Hematopoietic multipotent progenitor cell treated with erythropoietin and hydrocortisone succinate and interleukin-3 and kit ligand, for 17 days (in vitro differentiated cells): ENCODE measurements around the gene NFIL3.
A peak's percentile ranks its signal among the peaks of the same experiment; 100 is the strongest.
"Not testable (repeated sequence)": the region's sequence is repeated elsewhere in the genome, so short reads cannot be mapped to it uniquely, and the experiment has no call there.

ENCODE experiments used
- DNase-seq: peaks from one replicate; pipeline ENCODE4 v3.0.0-alpha.2; 2015; ENCODE audit warnings: low spot score

Gene NFIL3

DNA sequence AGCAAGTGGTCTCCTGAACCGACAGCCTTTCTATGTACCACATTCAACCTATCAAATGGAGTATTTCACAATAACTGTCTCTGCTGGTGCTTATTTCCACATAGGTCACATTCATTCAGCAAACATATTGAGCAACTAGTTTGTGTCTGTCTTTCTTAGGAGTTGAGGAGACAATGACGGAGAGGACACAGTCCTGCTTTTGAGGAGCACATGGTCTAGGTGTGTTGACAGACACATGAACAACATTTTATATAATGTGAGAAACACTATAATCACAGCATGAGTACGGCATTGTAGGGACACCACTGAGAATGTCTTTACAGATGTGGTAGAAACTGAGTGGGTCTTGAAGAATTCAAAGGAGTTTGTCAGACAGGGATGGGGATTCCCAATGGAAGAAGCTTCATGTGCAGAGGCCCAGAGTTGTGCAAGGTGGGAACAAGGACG, 28.5 kb downstream of the NFIL3 start:
- DNase-seq: no peak

GRCh38 chr9:91393826-91394225, 29.8 kb downstream of the NFIL3 start:
- DNase-seq: no peak

DNA sequence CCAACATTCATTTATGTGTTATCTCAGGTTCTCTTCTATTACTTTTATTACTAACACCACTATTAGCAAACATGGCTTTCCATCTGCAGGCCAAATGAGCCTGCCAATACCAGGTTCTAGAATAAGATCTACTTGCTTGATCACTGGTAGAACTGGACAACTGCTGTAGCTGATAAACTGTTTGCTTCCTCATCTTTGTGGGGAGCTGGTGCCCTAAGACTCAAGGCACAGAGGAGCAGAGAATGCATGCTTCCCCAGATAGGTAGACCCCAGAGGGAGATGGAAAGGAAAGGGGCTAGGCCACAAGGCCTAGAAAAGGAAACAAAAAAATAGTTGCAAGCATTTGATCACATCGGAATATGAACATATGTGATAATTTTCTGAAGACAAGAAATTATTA, 31.2 kb downstream of the NFIL3 start:
- no peak for DNase-seq

DNA sequence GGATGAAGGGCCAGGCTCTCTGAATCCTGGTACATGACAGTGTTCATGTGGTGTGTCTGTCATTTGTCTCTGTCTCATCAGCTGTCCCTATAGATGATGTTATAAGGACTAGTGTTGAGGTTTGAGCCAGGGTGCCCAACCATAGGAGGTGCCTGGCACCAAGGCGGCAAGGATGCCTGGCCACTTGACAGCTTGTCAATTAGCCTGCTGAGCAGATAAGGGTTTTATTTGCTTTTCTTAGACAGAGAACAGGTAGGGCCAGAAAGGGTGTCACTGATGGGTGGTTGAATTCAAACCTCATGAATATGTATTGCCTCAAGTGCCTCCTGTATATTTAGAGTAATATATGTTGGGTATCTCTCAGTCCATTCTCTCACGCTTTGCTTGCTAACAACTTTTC, 31.8 kb downstream of the NFIL3 start:
- no peak for DNase-seq

- no peak for DNase-seq
These were observed 32.2 kb downstream of the NFIL3 start for GRCh38 chr9:91391412-91391811.

GRCh38 chr9:91389686-91390085, 33.9 kb downstream of the NFIL3 start:
- DNase-seq: not testable (repeated sequence)

GRCh38 chr9:91386765-91387164, 36.9 kb downstream of the NFIL3 start:
- no peak for DNase-seq

DNA sequence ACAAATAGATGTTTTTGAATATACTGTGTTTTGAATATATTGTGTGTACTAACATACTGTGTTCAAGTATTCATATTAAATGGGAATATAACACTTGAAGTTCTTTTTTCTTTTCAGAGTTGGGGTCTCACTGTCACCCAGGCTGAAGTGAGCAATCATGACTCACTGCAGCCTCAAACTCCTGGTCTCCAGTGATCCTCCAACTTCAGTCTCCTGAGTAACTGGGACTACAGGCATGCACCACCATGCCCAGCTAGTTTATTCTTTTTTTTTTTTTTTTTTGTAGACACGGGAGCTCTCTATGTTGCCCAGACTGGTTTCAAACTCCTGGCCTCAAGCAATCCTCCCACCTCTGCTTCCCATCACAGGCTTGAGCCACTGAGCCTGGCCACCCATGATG, 38.7 kb downstream of the NFIL3 start:
- no peak for DNase-seq

DNA sequence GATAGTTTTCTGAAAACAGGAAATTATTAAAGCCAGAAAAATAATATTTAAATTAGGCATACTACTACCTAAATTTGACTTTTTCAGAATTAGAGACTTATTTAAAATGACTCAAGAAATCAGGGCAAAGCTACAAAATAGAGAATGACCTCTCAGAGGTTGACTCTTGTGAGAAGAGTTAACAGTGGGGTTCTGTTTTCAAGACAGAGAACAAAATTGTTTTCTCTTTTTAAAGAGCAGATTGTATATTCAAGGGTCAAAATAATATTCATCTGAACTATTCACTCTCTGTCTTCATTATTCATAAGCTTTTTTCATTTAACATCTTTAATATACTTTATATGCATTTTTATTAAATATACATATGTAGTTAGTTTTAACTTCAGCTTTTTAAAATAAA, 40.1 kb downstream of the NFIL3 start:
- no peak for DNase-seq

- no peak for DNase-seq
These were observed 41.3 kb downstream of the NFIL3 start for GRCh38 chr9:91382298-91382697.

GRCh38 chr9:91379426-91379825, 44.2 kb downstream of the NFIL3 start:
- no peak for DNase-seq

DNA sequence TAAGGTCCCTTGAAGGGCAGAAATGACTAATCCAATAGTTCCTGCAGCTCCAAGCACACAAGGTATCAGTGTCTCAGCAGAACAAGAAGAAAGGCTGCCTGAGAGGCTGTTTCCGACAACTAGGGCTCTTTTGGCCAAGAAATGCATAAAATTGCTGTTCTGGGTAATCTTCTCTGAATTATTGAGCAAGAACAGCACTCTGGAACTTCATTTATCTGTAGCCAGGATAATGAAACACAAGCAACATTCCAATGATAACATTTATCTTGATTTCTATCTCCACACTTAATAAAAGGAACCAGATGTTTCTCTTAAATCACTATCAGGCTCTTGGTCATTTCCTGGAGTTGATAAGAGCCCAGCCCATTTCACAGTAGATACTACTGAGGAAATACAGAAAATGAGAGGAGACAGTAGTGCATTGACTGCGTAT, 44.9 kb downstream of the NFIL3 start:
- no peak for DNase-seq

DNA sequence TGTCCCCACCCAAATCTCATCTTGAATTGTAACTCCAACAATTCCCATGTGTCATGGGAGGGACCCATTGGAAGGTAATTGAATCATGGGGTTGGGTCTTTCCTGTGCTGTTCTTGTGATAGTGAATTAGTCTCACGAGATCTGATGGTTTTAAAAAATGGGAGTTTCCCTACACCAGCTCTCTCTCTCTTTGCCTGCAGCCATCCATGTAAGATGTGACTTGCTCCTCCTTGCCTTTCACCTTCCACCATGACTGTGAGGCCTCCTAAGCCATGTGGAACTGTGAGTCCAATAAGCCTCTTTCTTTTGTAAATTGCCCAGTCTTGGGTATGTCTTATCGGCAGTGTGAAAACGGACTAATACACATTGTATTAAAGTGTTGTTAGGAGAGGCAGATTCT, 45.6 kb downstream of the NFIL3 start:
- DNase-seq: not testable (repeated sequence)

DNA sequence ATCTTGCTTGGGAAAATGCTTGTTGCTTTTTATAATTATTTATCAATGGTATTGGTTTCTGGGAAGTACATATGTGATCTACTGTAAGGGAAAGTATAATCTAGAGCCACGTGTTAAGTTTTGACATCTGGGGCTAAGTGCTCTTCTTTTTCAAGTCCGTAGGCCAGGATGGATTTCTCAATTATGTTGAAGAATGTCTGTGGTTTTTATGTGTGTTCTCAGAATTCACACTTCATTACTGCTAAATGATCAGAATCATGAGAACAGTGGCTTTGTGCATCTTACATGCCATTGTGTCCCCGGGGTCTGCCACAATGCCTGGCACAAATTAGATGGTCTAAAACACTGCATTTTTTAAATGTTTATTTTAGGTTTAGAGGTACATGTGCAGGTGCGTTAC, 47.4 kb downstream of the NFIL3 start:
- DNase-seq: no peak

DNA sequence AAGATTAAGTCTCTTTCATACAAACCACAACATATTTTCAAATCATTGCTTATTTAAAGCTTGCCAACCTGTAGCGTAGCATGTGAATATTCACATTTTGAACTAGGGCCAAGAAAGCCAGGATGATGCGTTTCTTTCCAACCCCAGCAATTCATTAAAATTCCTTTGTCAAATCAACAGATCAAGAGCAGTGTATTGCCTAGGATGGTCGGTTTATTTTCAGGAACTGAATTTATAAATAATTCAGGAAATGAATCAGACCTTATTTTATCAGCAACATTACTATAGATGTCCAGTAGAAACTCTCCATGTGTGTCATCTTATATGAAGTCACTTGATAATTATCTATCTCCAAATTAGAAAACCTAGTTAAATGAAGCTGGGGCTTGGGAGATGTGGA, 48.7 kb downstream of the NFIL3 start:
- no peak for DNase-seq

- no peak for DNase-seq
These were observed 51.7 kb downstream of the NFIL3 start for GRCh38 chr9:91371894-91372293.

GRCh38 chr9:91370006-91370405, 53.6 kb downstream of the NFIL3 start:
- not testable (repeated sequence) for DNase-seq

GRCh38 chr9:91364702-91365101, 58.9 kb downstream of the NFIL3 start:
- DNase-seq: no peak

- DNase-seq: no peak
These were observed 59.6 kb downstream of the NFIL3 start for GRCh38 chr9:91364005-91364404.

- no peak for DNase-seq
These were observed 61.5 kb downstream of the NFIL3 start for GRCh38 chr9:91362051-91362611.

GRCh38 chr9:91361291-91362050, 62.2 kb downstream of the NFIL3 start, which contains the start of gene AUH:
AUH (minus strand) TSS chr9:91361918; CDS start chr9:91361889, 29 bp downstream.
- DNase-seq: peak; percentile 90

GRCh38 chr9:91360551-91361290, 62.9 kb downstream of the NFIL3 start:
- DNase-seq: peak; percentile 17
